Measurements from ENCODE around the gene CDH12.

DNA sequence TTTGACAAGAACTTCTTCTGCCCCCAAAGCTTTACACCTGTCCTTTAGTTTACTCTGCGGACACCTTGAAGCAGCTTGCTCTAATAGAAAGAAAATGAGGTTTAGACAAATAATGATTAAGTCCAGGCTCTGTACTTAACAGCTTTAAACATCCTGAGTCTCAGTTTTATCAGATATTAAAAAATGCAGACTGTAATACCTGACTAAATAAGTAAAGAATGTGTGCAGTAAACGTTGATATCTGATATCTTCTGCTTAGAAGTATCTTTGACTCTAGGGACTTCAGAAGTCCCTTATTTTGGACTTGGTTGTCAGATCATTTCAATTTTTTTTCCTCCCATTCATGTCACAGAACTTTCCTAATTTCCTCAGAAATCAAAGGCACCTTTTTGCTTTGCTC is 1060.4 kb downstream of the CDH12 start:
- TF ChIP-seq, protein P1, sequence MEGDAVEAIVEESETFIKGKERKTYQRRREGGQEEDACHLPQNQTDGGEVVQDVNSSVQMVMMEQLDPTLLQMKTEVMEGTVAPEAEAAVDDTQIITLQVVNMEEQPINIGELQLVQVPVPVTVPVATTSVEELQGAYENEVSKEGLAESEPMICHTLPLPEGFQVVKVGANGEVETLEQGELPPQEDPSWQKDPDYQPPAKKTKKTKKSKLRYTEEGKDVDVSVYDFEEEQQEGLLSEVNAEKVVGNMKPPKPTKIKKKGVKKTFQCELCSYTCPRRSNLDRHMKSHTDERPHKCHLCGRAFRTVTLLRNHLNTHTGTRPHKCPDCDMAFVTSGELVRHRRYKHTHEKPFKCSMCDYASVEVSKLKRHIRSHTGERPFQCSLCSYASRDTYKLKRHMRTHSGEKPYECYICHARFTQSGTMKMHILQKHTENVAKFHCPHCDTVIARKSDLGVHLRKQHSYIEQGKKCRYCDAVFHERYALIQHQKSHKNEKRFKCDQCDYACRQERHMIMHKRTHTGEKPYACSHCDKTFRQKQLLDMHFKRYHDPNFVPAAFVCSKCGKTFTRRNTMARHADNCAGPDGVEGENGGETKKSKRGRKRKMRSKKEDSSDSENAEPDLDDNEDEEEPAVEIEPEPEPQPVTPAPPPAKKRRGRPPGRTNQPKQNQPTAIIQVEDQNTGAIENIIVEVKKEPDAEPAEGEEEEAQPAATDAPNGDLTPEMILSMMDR (IDR thresholded peaks at IDR 0.05 in 4 of 5, conservative IDR thresholded peaks at IDR 0.05 in 1 of 5), result no peak
- TF ChIP-seq POLR2A (IDR thresholded peaks at IDR 0.05), result no peak

All from gastrocnemius medialis (tissue), 4 donors.